HG02938 (cell line): ENCODE results near the gene LHFPL3.
A peak's percentile ranks its signal among the peaks of the same experiment; 100 is the strongest.
"Not testable (repeated sequence)": the region's sequence is repeated elsewhere in the genome, so short reads cannot be mapped to it uniquely, and the experiment has no call there.

ENCODE experiments used
- ATAC-seq: cut with Tn5 transposase; IDR thresholded peaks from one replicate; pipeline ENCODE4 v1.9.1; 2021; ENCODE audit warnings: mild to moderate bottlenecking, moderate library complexity; ENCODE audit not compliant: unreplicated experiment

The LHFPL3 gene

GRCh38 chr7:104328296-104328969 lies at the start of gene LHFPL3:
Gene LHFPL3 (plus strand): TSS chr7:104328603.
- no peak for ATAC-seq

GRCh38 chr7:104281685-104282084 lies 46.7 kb upstream of the LHFPL3 start:
- not testable (repeated sequence) for ATAC-seq

DNA sequence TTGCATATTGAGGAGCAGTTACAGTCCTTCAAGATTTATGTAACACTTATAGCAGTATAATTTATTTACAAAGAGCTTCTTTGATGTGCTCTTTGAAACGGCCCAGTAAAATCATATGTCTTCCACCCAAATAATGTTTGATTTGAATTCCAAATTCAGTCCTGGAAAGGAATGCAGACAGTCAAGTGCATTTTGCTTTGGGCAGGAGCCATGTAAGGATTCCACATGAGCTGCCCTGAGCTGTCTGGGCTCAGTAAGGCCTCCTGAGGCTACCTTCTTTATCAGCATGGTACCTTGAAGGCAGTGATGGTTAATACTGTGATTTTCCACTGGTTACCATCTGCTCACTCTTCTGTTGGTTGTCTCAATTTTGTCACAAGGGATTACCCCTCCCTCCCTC lies 41.6 kb upstream of the LHFPL3 start:
- ATAC-seq = no peak

DNA sequence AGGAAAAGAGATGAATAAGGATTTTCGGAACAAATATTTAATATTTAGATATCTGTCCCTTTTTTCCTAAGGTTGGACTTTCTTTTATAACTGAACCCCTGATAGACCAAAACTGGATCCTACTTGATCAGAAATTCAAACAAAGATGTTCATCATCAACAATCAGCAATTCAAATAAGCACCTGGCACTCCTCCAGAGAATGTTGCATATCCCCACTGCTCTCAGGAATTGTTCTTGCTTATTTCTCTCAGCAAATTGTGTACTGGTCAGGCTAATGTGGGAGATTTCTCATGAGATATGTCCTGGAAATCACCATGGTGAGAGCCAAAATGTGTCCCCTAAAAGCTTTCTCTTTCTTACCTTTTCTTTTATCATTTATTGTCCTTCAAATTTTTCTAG lies 40.3 kb upstream of the LHFPL3 start:
- no peak for ATAC-seq

- no peak for ATAC-seq
Measured at GRCh38 chr7:104294291-104294690, 34.1 kb upstream of the LHFPL3 start.

DNA sequence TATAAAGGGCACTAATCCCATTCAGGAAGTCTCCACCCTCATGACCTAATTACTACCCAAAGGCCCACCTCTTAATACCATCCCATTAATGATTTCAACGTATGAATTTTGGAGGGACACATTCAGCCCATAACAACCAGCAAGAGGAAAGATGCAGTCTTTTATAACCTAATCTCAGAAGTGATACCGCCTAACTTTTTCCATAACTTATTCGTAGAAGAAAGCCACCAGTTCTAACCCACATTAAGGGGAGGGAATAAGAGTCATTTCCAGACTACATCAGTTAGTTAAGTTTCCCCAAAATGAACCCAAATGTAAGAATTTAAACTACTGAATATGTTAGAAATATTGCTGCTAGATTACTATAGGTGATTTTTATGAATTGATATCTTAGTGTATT lies 32.1 kb upstream of the LHFPL3 start:
- ATAC-seq = no peak

GRCh38 chr7:104296900-104297299 lies 31.5 kb upstream of the LHFPL3 start:
- ATAC-seq = peak; percentile 58

GRCh38 chr7:104299323-104299722 lies 29.1 kb upstream of the LHFPL3 start:
- ATAC-seq = no peak

- no peak for ATAC-seq
Measured at GRCh38 chr7:104299777-104300176, 28.6 kb upstream of the LHFPL3 start.

DNA sequence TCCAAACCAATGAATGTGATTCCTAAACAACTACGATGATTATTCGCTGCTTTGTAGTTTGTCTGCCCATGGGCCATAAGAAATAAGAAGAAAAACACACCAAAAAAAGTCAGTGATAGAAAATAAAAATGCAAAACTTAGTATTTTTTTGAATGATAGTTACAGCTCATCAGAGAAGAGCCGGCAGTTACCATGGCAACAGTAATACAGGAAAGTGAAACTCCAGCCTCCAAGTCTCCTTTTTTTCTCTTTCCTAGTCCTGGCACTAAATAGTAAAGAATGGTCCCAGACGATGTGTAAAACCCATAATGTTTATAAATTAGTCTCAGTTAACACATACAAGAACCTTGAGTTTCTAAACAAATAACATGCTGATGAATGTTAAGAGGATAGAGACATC lies 21.6 kb upstream of the LHFPL3 start:
- no peak for ATAC-seq

DNA sequence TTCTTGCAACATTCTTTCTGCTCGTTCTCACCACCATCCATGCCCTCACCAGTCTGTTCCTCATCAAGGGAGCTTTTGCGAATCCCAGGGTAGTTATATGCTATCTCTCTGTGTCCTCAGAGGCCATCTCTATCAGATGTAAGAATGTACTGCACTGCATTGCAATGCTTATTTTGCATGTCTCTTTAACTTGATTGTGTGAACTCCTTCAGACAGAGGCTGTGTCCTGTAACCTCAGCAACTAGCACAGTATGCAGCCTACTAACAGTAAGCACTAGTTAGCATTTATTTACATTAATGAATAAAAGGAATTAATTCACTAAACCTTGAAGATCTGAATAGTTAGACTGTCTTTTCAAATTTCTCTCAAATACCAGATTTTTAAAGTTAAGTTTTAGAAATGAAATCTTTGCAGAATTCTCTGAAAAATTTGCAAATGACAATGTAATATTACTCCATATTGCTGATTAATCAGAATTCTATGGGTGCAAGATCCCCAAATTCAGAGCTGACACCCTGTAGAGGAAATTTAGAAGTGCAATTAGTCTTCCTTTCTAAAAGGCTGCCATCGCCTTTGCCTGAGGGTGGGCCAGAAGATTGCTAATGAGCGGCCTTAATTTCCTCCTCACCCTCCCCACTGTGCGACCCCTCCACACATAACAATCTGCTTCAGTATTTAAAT lies 10.3 kb upstream of the LHFPL3 start:
- ATAC-seq = no peak

DNA sequence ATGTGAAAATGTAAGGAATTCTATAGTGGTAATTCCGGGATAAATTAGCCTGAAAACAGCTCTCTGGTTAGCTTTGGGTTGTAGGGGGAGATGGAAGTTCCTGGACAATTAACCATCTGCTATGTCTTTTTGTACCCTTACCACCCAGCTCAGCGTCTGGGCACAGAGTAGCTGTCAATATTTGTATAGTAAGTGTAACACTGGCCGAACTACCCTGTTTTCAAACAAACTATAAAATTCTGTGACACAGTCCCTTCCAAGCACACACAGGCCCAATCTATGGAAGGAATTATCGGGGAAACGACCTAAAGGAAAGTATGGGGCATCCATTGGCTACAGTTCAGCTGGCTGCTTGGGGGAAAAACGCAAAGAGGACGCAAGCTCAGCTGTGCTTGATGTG lies 869 bp upstream of the LHFPL3 start:
- ATAC-seq = no peak

- no peak for ATAC-seq
Measured at GRCh38 chr7:104327938-104328295, 486 bp upstream of the LHFPL3 start.

DNA sequence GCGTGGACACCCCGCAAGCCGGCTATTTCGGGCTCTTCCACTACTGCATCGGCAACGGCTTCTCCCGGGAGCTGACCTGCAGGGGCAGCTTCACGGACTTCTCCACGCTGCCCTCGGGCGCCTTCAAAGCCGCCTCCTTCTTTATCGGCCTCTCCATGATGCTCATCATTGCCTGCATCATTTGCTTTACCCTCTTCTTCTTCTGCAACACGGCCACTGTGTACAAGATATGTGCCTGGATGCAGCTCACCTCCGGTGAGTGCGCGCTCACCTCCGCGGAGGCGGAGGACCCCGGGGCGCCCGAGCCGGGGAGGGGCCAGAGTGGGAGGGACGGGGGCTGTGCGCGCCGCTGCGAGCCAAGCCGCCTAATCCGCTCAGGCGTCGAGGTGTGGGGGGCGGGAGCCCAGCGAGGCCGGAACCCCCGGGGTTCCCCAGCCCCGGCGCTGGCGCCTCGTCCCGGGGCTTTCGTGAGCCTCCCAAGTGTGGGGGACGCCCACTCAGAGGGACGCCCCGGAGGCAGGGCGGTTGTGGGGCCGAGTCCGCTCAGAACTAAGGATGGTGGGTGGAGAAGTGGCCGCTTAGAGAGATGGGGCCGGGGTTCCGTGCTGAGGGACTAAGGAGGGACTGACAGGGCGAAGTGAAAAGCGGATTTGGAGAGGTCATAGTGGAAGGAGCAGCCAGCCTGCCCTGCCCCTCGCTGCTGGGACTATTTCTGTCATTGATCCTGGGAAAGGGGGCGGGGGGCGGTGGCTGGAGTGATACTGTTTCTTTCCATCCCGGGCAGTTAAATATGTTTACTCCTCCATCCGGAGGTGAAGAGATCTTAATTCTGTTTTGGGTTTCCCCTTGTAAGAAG lies 795 bp downstream of the LHFPL3 start:
- no peak for ATAC-seq

DNA sequence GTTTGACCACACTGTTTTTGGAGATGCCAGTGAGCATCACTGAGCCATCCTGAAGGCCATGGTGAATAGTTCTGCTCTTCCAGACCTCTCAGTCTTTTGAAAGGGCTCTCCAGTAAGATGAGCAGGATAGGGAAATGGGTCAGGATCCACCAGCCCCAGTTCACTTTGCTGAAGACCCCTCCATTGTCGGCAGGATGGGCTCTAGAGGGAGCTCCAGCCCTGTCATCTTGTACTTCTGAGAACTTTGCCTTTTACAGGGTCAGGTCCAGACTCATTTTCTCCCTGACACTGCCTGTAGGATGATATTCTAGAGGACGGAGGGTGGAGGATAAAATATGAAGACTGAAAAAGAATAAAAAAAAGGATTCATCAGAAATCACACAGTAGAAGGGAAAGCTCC lies 13.1 kb downstream of the LHFPL3 start:
- no peak for ATAC-seq

DNA sequence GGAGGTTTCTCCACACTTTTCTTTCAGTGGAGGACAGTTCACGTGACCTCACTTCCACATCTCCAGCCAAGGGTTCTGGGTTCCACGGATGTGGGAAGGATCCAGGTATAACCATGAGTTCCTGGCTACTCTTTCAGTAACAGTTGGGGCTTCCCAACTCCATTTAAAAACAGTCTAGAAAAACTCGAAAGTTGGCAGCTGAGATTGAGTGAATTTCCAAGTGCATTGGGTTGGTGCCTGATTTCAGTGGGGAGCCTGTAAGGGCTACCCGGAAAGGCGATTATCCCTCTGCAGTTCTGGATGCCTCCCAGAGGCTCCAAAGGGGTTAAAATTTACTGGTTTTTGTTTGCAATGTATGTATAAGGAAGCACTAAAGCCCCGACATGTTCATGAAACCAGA lies 24.3 kb downstream of the LHFPL3 start:
- no peak for ATAC-seq

- no peak for ATAC-seq
Measured at GRCh38 chr7:104357166-104357565, 28.8 kb downstream of the LHFPL3 start.

- ATAC-seq = no peak
Measured at GRCh38 chr7:104358446-104359132, 30.2 kb downstream of the LHFPL3 start.

- ATAC-seq = no peak
Measured at GRCh38 chr7:104362756-104363155, 34.4 kb downstream of the LHFPL3 start.

- ATAC-seq = no peak
Measured at GRCh38 chr7:104363355-104363754, 35.0 kb downstream of the LHFPL3 start.

- ATAC-seq = no peak
Measured at GRCh38 chr7:104366390-104366789, 38.0 kb downstream of the LHFPL3 start.
